Cardiac muscle cell (in vitro differentiated cells and primary cell): ENCODE results near the gene ODAD4. TPM values are rescaled to one million over a fixed set of nuclear protein-coding genes. Genes with fewer than 3 reads are reported as not detected.

Experiments used
- DNase-seq, 2 donors: peaks; one replicate each; pipeline versions ENCODE4 v3.0.0 to v3.0.0-alpha.2; 2010 to 2017; ENCODE audit warnings: low read depth in 1 of 2, low spot score in 1 of 2
- H3K27ac ChIP-seq: fragments of 200-600 bp; sonication (generic); 2 replicates; pipeline ENCODE4 v1.5.1; 2016
- H3K27me3 ChIP-seq: fragments of 200-600 bp; sonication (generic); 2 replicates; pipeline ENCODE4 v1.6.0; 2016; ENCODE audit warnings: control low read depth
- H3K36me3 ChIP-seq: fragments of 200-600 bp; sonication (generic); 2 replicates; pipeline ENCODE4 v1.5.1; 2016; ENCODE audit warnings: control low read depth
- H3K4me1 ChIP-seq: fragments of 200-600 bp; sonication (generic); 2 replicates; pipeline ENCODE4 v1.8.1; 2017; ENCODE audit warnings: low read depth, mild to moderate bottlenecking, mixed run types
- H3K4me3 ChIP-seq: fragments of 200-600 bp; sonication (generic); 2 replicates; pipeline ENCODE4 v1.5.1; 2016; ENCODE audit warnings: mild to moderate bottlenecking
- H3K9me3 ChIP-seq: fragments of 200-600 bp; sonication (generic); 2 replicates; pipeline ENCODE4 v1.5.1; 2017; ENCODE audit warnings: low read depth, mild to moderate bottlenecking, control low read depth
- CTCF ChIP-seq: IDR thresholded peaks from 2 replicates; pipeline ENCODE4 v1.5.1; 2012; ENCODE audit warnings: low read depth, mild to moderate bottlenecking, low read length
- polyA plus RNA-seq: library from polyadenylated mRNA; unstranded; fragments of >200 nt; fragmentation: Nextera tagmentation; extraction: Ambion mirVana; gene quantifications from 2 replicates; pipeline ENCODE4 v1.2.1, GENCODE V29; 2016
- total RNA-seq: library from RNA; depleted of rRNA; stranded (reverse); fragments of >200 nt; gene quantifications from 2 replicates; pipeline ENCODE4 v1.2.3, GENCODE V29; 2016

ODAD4 gene
- total and polyA plus RNA-seq, 2 experiments from 2014 or later = 3.2 to 4.5 TPM

- no peaks in the 10 kb centered on the region for H3K27me3 ChIP-seq
- H3K27ac ChIP-seq = no peak overlapping the region
- TF ChIP-seq CTCF = no peak
- H3K4me1 ChIP-seq = no peaks in the 10 kb centered on the region
- H3K36me3 ChIP-seq = no peaks in the 10 kb centered on the region
- H3K9me3 ChIP-seq = no peaks in the 10 kb centered on the region
- no peak for DNase-seq
- H3K4me3 ChIP-seq = no peak overlapping the region
These were observed 14.5 kb downstream of the ODAD4 start for GRCh38 chr17:41944943-41945342.

GRCh38 chr17:41948762-41949460, 18.5 kb downstream of the ODAD4 start:
- H3K4me1 ChIP-seq = no peaks in the 10 kb centered on the region
- no peak overlapping the region for H3K4me3 ChIP-seq
- DNase-seq = no peak
- peaks cover under 1% of the 10 kb centered on the region for H3K36me3 ChIP-seq
- no peak for TF ChIP-seq CTCF
- H3K27me3 ChIP-seq = no peaks in the 10 kb centered on the region
- no peaks in the 10 kb centered on the region for H3K9me3 ChIP-seq
- H3K27ac ChIP-seq = no peak overlapping the region

GRCh38 chr17:41956522-41956921, 26.1 kb downstream of the ODAD4 start:
- TF ChIP-seq CTCF = no peak
- H3K9me3 ChIP-seq = no peaks in the 10 kb centered on the region
- peaks cover 4% of the 10 kb centered on the region for H3K36me3 ChIP-seq
- peaks cover 6% of the 10 kb centered on the region for H3K4me1 ChIP-seq
- H3K27me3 ChIP-seq = no peaks in the 10 kb centered on the region
- no peak overlapping the region for H3K27ac ChIP-seq
- DNase-seq = no peak
- no peak overlapping the region for H3K4me3 ChIP-seq

GRCh38 chr17:41957031-41957868, 26.8 kb downstream of the ODAD4 start:
- Histone ChIP-seq H3K27me3 (no peaks in the 10 kb centered on the region), H3K36me3 (peaks cover 4% of the 10 kb centered on the region), H3K4me3 (no peak overlapping the region), H3K4me1 (peaks cover 6% of the 10 kb centered on the region), H3K9me3 (no peaks in the 10 kb centered on the region), H3K27ac (no peak overlapping the region)
- DNase-seq = peak in 1 of 2 donors; percentile 59
- TF ChIP-seq CTCF = no peak

GRCh38 chr17:41957869-41958439, 27.5 kb downstream of the ODAD4 start:
- Histone ChIP-seq H3K27ac (no peak overlapping the region), H3K4me1 (peaks cover 6% of the 10 kb centered on the region), H3K36me3 (peaks cover 4% of the 10 kb centered on the region), H3K9me3 (no peaks in the 10 kb centered on the region), H3K27me3 (no peaks in the 10 kb centered on the region), H3K4me3 (no peak overlapping the region)
- no peak for TF ChIP-seq CTCF
- no peak for DNase-seq
